ENCODE results near the gene ZNF35.

Gene ZNF35

GRCh38 chr3:44680921-44681455 is 32.5 kb downstream of the ZNF35 start:
- no peak for TF ChIP-seq CTCF (IDR thresholded peaks at IDR 0.05; ENCODE audit: control insufficient read depth, insufficient read depth, low read depth, low read length, missing control alignments)
- no peak for DNase-seq (ENCODE audit: low read depth)
- H3K4me3 ChIP-seq (ENCODE audit: control insufficient read depth, low read depth, low read length): no peak overlapping the region

GRCh38 chr3:44682182-44682896 is 33.8 kb downstream of the ZNF35 start:
- no peak overlapping the region for H3K4me3 ChIP-seq (ENCODE audit: control insufficient read depth, low read depth, low read length)
- DNase-seq (ENCODE audit: low read depth): no peak
- TF ChIP-seq CTCF (IDR thresholded peaks at IDR 0.05; ENCODE audit: control insufficient read depth, insufficient read depth, low read depth, low read length, missing control alignments): no peak

- DNase-seq (ENCODE audit: low read depth): peak; percentile 55
- H3K4me3 ChIP-seq (ENCODE audit: control insufficient read depth, low read depth, low read length): peak overlapping the region; percentile 56
- no peak for TF ChIP-seq CTCF (IDR thresholded peaks at IDR 0.05; ENCODE audit: control insufficient read depth, insufficient read depth, low read depth, low read length, missing control alignments)
These were observed 36.7 kb downstream of the ZNF35 start for GRCh38 chr3:44685128-44685800.

GRCh38 chr3:44687898-44688297 is 39.4 kb downstream of the ZNF35 start:
- TF ChIP-seq CTCF (IDR thresholded peaks at IDR 0.05; ENCODE audit: control insufficient read depth, insufficient read depth, low read depth, low read length, missing control alignments): no peak
- H3K4me3 ChIP-seq (ENCODE audit: control insufficient read depth, low read depth, low read length): no peak overlapping the region
- no peak for DNase-seq (ENCODE audit: low read depth)

All from AG09309 (cell line).